K562 (cell line): ENCODE results near the gene ARMS2. TPM values are rescaled to one million over a fixed set of nuclear protein-coding genes. Genes with fewer than 3 reads are reported as not detected.

ENCODE experiments used
- ATAC-seq: fragments of 200-7000 bp; cut with Tn5 transposase; 3 replicates; pipeline ENCODE4 v1.9.1; 2020; ENCODE audit warnings: moderate library complexity
- BruUV-seq: library from RNA; stranded (reverse); fragments of 400-500 nt; replicated peaks from 2 replicates; lab custom pipeline; 2021; lab: Mats Ljungman, UMichigan
- CTCF ChIA-PET: fragments of 300-600 bp; formaldehyde crosslinking; extraction: SDS; loops from one replicate; lab custom pipeline; 2021; ENCODE audit warnings: low intra/inter-chr PET ratio; lab: Yijun Ruan, JAX
- POLR2A ChIA-PET: fragments of 300-600, 350-650 bp; sonication (Branson Sonifier 250); formaldehyde crosslinking; extraction: SDS; loops from one replicate; lab custom pipeline; 2021; ENCODE audit warnings: antibody characterized with exemption, inconsistent platforms; lab: Yijun Ruan, JAX
- DNase-seq, 4 experiments: peaks; one replicate each; pipeline versions ENCODE4 v3.0.0 to v3.0.0-alpha.2; 2011 to 2018; ENCODE audit warnings: low spot score in 3 of 4, mixed read lengths in 3 of 4; ENCODE audit errors: extremely low read depth in 1 of 4
- FAIRE-seq: peaks from 2 replicates; lab custom pipeline; 2011; peaks lifted over from hg19 to GRCh38; lab: Jason Lieb, UNC
- H2AFZ ChIP-seq: 2 replicates; pipeline ENCODE4 v1.6.0; 2011; ENCODE audit warnings: low read depth, low read length, control low read depth, inconsistent platforms
- H3K27ac ChIP-seq: fragments of 200-600 bp; 3 replicates; pipeline ENCODE4 v1.8.0; 2011; ENCODE audit warnings: low read depth, mild to moderate bottlenecking, control low read depth, inconsistent platforms, low read length, moderate library complexity, mixed read lengths; ENCODE audit errors: extremely low read depth
- H3K27me3 ChIP-seq, 2 experiments: fragments of 300-600 bp in 1 of 2; 2 replicates in 1 of 2; 3 replicates in 1 of 2; pipeline versions ENCODE4 v1.6.0 to v1.8.0; 2011; ENCODE audit warnings: inconsistent platforms in 2 of 2, low read length in 2 of 2, mild to moderate bottlenecking in 1 of 2, mixed read lengths in 1 of 2, moderate library complexity in 1 of 2; ENCODE audit not compliant: control insufficient read depth in 2 of 2, insufficient read depth in 2 of 2
- H3K36me3 ChIP-seq: fragments of 300-600 bp; 3 replicates; pipeline ENCODE4 v1.8.0; 2011; ENCODE audit warnings: mild to moderate bottlenecking, low read length, inconsistent platforms; ENCODE audit not compliant: control insufficient read depth, insufficient read depth
- H3K4me1 ChIP-seq, 2 experiments: fragments of 200-600 bp in 1 of 2; replicated peaks in 1 of 2; 2 replicates in 1 of 2; 3 replicates in 1 of 2; pipeline versions ENCODE4 v1.5.1 to v1.8.0; 2011; ENCODE audit warnings: inconsistent platforms in 2 of 2, low read length in 2 of 2, mild to moderate bottlenecking in 1 of 2, mixed read lengths in 1 of 2, moderate library complexity in 1 of 2; ENCODE audit not compliant: control insufficient read depth in 2 of 2, insufficient read depth in 2 of 2
- H3K4me2 ChIP-seq: 2 replicates; pipeline ENCODE4 v1.6.1; 2011; ENCODE audit warnings: low read length, control low read depth, inconsistent platforms, mixed read lengths; ENCODE audit not compliant: insufficient read depth
- H3K4me3 ChIP-seq: fragments of 200-600 bp; sonication (generic), shearing (Covaris generic); 2 replicates; pipeline ENCODE4 v1.5.1; 2016; ENCODE audit warnings: control low read depth, inconsistent platforms
- H3K79me2 ChIP-seq: fragments of 200-600 bp; 3 replicates; pipeline ENCODE4 v1.8.0; 2011; ENCODE audit warnings: low read length, inconsistent platforms; ENCODE audit not compliant: control insufficient read depth, insufficient read depth
- H3K9ac ChIP-seq, 2 experiments: 2 replicates each; pipeline versions ENCODE4 v1.6.0 to v1.6.1; 2011; ENCODE audit warnings: low read depth in 2 of 2, low read length in 2 of 2, control low read depth in 1 of 2, inconsistent platforms in 1 of 2, mild to moderate bottlenecking in 1 of 2, mixed read lengths in 1 of 2; ENCODE audit not compliant: insufficient read depth in 1 of 2
- H3K9me1 ChIP-seq: one replicate; pipeline ENCODE4 v1.6.0; 2011; ENCODE audit warnings: inconsistent platforms, mild to moderate bottlenecking, low read length, moderate library complexity; ENCODE audit not compliant: control insufficient read depth, insufficient read depth
- H3K9me3 ChIP-seq: replicated peaks from 2 replicates; pipeline ENCODE4 v1.5.1; 2011; ENCODE audit warnings: low read depth, low read length, inconsistent platforms; ENCODE audit not compliant: control insufficient read depth, insufficient read depth
- H4K20me1 ChIP-seq: replicated peaks from 2 replicates; pipeline ENCODE4 v1.6.1; 2011; ENCODE audit warnings: low read length, inconsistent platforms, mixed read lengths; ENCODE audit not compliant: control insufficient read depth, insufficient read depth
- CBX3 ChIP-seq, 2 experiments: IDR thresholded peaks; 1 replicate in 1 of 2; 2 replicates in 1 of 2; pipeline ENCODE4 v1.6.1; 2012; ENCODE audit warnings: inconsistent platforms in 2 of 2, low read length in 2 of 2, borderline replicate concordance in 1 of 2, control low read depth in 1 of 2
- IFI16 ChIP-seq: fragments of 250-450 bp; sonication (Bioruptor Pico); IDR thresholded peaks from 2 replicates; pipeline ENCODE4 v2.1.2; 2022; ENCODE audit warnings: mild to moderate bottlenecking, inconsistent platforms
- NCOA6 ChIP-seq: fragments of 450-650 bp; IDR thresholded peaks from 2 replicates; pipeline ENCODE4 v1.6.1; 2017; ENCODE audit warnings: mild to moderate bottlenecking
- POLR3A ChIP-seq: IDR thresholded peaks from 2 replicates; pipeline ENCODE4 v1.6.1; 2011; ENCODE audit warnings: borderline replicate concordance, mild to moderate bottlenecking, moderate library complexity; ENCODE audit not compliant: insufficient read length, insufficient read depth; ENCODE audit errors: extremely low read depth
- SMAD1 ChIP-seq: fragments of 150-350 bp; IDR thresholded peaks from 2 replicates; pipeline ENCODE4 v1.6.1; 2014; ENCODE audit warnings: low read length, low read depth; ENCODE audit not compliant: partially characterized antibody
- SRF ChIP-seq, 2 experiments: fragments of 250-450, 450-650 bp in 1 of 2; sonication (Bioruptor Pico) in 1 of 2; sonication (generic) in 1 of 2; formaldehyde crosslinking; IDR thresholded peaks; 2 replicates each; pipeline versions ENCODE4 v1.5.0 to v1.5.1; 2020 to 2022; ENCODE audit warnings: mild to moderate bottlenecking in 1 of 2, missing genetic modification reagents in 1 of 2
- ZBTB34 ChIP-seq: fragments of 250-450 bp; sonication (Bioruptor Pico); IDR thresholded peaks from 2 replicates; pipeline ENCODE4 v1.8.0; 2021; ENCODE audit warnings: mild to moderate bottlenecking, moderate library complexity
- WGBS: fragments of 100-300 bp; shearing (Covaris generic); methylation state at CpG from one replicate; pipeline ENCODE4 v1.1.6; 2016; ENCODE audit warnings: low coverage, mixed read lengths; ENCODE audit not compliant: insufficient coverage; ENCODE audit errors: missing lambda C conversion rate; 5-methylcytosine and 5-hydroxymethylcytosine counted together
- in situ Hi-C: fragments of 300-500 bp; cut with MboI; formaldehyde crosslinking; loops from 4 replicates; pipeline ENCODE4 v1.15.0; 2018; ENCODE audit warnings: inconsistent platforms, mixed read lengths
- intact Hi-C: fragments of 100-400 bp; cut with micrococcal nuclease; formaldehyde crosslinking; loops from 2 replicates; pipeline ENCODE4 v1.14.2; 2022
- polyA plus RNA-seq, 8 experiments: library from polyadenylated mRNA; depleted of rRNA in 4 of 8; stranded (reverse) in 5 of 8; unstranded in 3 of 8; fragments of >200 nt; fragmentation: Nextera tagmentation in 2 of 8; fragmentation: Illumina TruSeq in 1 of 8; extraction: Ambion mirVana in 2 of 8; extraction: Trizol in 1 of 8; gene quantifications; 2 replicates each; pipeline versions ENCODE4 v1.2.1 to v1.2.3, GENCODE V29; 2011 to 2014; ENCODE audit warnings: inconsistent platforms in 1 of 8, missing spikeins in 1 of 8
- total RNA-seq, 7 experiments: library from RNA; depleted of rRNA in 6 of 7; stranded (reverse); fragments of >200 nt in 6 of 7; fragmentation: Illumina TruSeq in 2 of 7; extraction: Trizol in 2 of 7; gene quantifications; 2 replicates each; pipeline versions ENCODE4 v1.2.1 to v1.2.3, GENCODE V29; 2011 to 2021; ENCODE audit warnings: low replicate concordance in 1 of 7

Gene ARMS2
- total and polyA plus RNA-seq, 9 of the 15 experiments (the other 6 are each of a cell fraction or from before 2014, with no cell fraction given): not detected

- TF ChIP-seq ZBTB34 (CRISPR knock-in tag) (no peak), SRF (CRISPR knock-in tag; IDR thresholded peaks at IDR 0.05) (no peak), IFI16 (no peak)
- TF ChIP-seq, all 486 proteins: peak for 0
Observed at GRCh38 chr10:122466951-122467381, 12.5 kb downstream of the ARMS2 start (continued).

DNA sequence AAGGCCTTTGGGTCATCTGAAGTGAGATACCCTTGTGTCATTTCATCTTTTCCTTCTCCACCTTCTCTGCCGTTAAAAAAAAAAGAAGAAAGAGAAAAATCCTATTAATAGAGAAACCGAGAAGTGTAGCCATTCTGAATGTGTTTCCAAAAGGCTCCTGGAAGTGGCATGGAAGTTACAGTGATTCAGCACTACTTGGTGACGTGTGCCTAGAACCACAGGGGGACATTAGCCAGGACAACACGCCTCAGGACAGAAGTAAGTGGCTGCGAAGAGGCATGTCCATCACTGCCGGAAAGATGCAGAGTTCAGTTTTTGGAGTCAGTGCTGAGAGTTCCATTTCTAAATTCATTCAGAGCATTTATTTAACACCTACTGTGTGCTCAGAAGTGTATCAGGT lies 13.2 kb downstream of the ARMS2 start:
- Histone ChIP-seq H3K4me2 (no peak overlapping the region), H3K9me3 (no peaks in the 10 kb centered on the region), H3K4me1 (no peaks in the 10 kb centered on the region), H3K36me3 (no peaks in the 10 kb centered on the region), H3K9me1 (no peaks in the 10 kb centered on the region), H3K79me2 (no peaks in the 10 kb centered on the region), H3K4me3 (no peak overlapping the region), H3K27ac (no peak overlapping the region), H3K27me3 (peaks cover 0 to 31% of the 10 kb centered on the region in 2 experiments; a peak in 3 of 5 replicates), H3K9ac (no peak overlapping the region), H2AFZ (no peak overlapping the region), H4K20me1 (no peaks in the 10 kb centered on the region)
- ATAC-seq: no peak
- WGBS: 0% methylated on average over 3 of the region's 6 CpGs
- no peak for FAIRE-seq
- ChIA-PET POLR2A (interaction anchor here (0.6 to 1.2 kb wide), 3 partner anchors 10 to 228 kb away, joined by 3 to 5 read pairs (median 3); no protein-coding TSS in a partner anchor), CTCF (no interaction called here)
- TF ChIP-seq NCOA6: no peak
- no peak for TF ChIP-seq POLR3A
- TF ChIP-seq CBX3 (IDR thresholded peaks at IDR 0.05; ENCODE audit: borderline replicate concordance in 1 of 2, low read length in 2 of 2): no peak
- no peak for TF ChIP-seq SMAD1
- intact Hi-C loops: no loop called here
- BruUV-seq: no TSS peak
- no peak for DNase-seq
- in situ Hi-C loops: no loop called here
